K562 (cell line): ENCODE measurements around the gene DNAJC6. TPM values are rescaled to one million over a fixed set of nuclear protein-coding genes. Genes with fewer than 3 reads are reported as not detected.

ENCODE experiments used
- CLOCK ChIP-seq: fragments of 250-450 bp; sonication (Bioruptor Pico); IDR thresholded peaks from 2 replicates; pipeline ENCODE4 v1.4.0; 2020; ENCODE audit warnings: mild to moderate bottlenecking, moderate library complexity, borderline replicate concordance
- DMBX1 ChIP-seq: fragments of 250-450 bp; sonication (Bioruptor Pico); IDR thresholded peaks from 2 replicates; pipeline ENCODE4 v1.8.0; 2022; ENCODE audit warnings: inconsistent platforms, mild to moderate bottlenecking, moderate library complexity, borderline replicate concordance
- EHMT2 ChIP-seq: fragments of 450-650 bp; IDR thresholded peaks from 2 replicates; pipeline ENCODE4 v1.6.1; 2018; ENCODE audit warnings: antibody characterized with exemption
- ESRRA ChIP-seq: fragments of 450-650 bp; IDR thresholded peaks from 2 replicates; pipeline ENCODE4 v1.6.1; 2014; ENCODE audit warnings: low read depth, mild to moderate bottlenecking, moderate library complexity, borderline replicate concordance
- FOSL1 ChIP-seq: fragments of 200-800 bp; sonication (Bioruptor generic); conservative IDR thresholded peaks from 2 replicates; pipeline ENCODE4 v1.6.1; 2016; ENCODE audit warnings: missing genetic modification characterization, missing compliant biosample characterization
- FOXK1 ChIP-seq: sonication (generic); formaldehyde crosslinking; IDR thresholded peaks from 2 replicates; pipeline ENCODE4 v1.8.0; 2022; ENCODE audit warnings: missing genetic modification reagents, mild to moderate bottlenecking, borderline replicate concordance
- GABPB1 ChIP-seq: sonication (generic); formaldehyde crosslinking; IDR thresholded peaks from 2 replicates; pipeline ENCODE4 v1.8.0; 2022; ENCODE audit warnings: mild to moderate bottlenecking, missing genetic modification reagents
- HDAC1 ChIP-seq, 2 experiments: fragments of 450-650 bp; IDR thresholded peaks; 2 replicates each; pipeline ENCODE4 v1.6.1; 2016 to 2017; ENCODE audit warnings: inconsistent platforms in 1 of 2, mild to moderate bottlenecking in 1 of 2, moderate library complexity in 1 of 2
- RFX5 ChIP-seq: IDR thresholded peaks from 2 replicates; pipeline ENCODE4 v1.6.1; 2011; ENCODE audit warnings: low read depth, mild to moderate bottlenecking, improper control_type of control experiment, low read length
- SP1 ChIP-seq: sonication (generic); formaldehyde crosslinking; IDR thresholded peaks from 2 replicates; pipeline ENCODE4 v1.8.1; 2022; ENCODE audit warnings: mild to moderate bottlenecking, missing genetic modification reagents
- STAT5B ChIP-seq: fragments of 250-450 bp; sonication (Bioruptor Pico); IDR thresholded peaks from 2 replicates; pipeline ENCODE4 v1.8.0; 2021; ENCODE audit warnings: mild to moderate bottlenecking, inconsistent platforms
- ZNF408 ChIP-seq: fragments of 250-450 bp; sonication (Bioruptor Pico); IDR thresholded peaks from 2 replicates; pipeline ENCODE4 v1.4.0; 2020; ENCODE audit warnings: low read depth, mild to moderate bottlenecking, moderate library complexity
- polyA plus RNA-seq, 8 experiments: library from polyadenylated mRNA; depleted of rRNA in 4 of 8; stranded (reverse) in 5 of 8; unstranded in 3 of 8; fragments of >200 nt; fragmentation: Nextera tagmentation in 2 of 8; fragmentation: Illumina TruSeq in 1 of 8; extraction: Ambion mirVana in 2 of 8; extraction: Trizol in 1 of 8; gene quantifications; 2 replicates each; pipeline versions ENCODE4 v1.2.1 to v1.2.3, GENCODE V29; 2011 to 2014; ENCODE audit warnings: inconsistent platforms in 1 of 8, missing spikeins in 1 of 8
- total RNA-seq, 7 experiments: library from RNA; depleted of rRNA in 6 of 7; stranded (reverse); fragments of >200 nt in 6 of 7; fragmentation: Illumina TruSeq in 2 of 7; extraction: Trizol in 2 of 7; gene quantifications; 2 replicates each; pipeline versions ENCODE4 v1.2.1 to v1.2.3, GENCODE V29; 2011 to 2021; ENCODE audit warnings: low replicate concordance in 1 of 7
- TF ChIP-seq, protein P1 (sequence below): IDR thresholded peaks from 2 replicates; pipeline ENCODE4 v1.6.1; 2012; ENCODE audit warnings: low read depth, low read length, improper control_type of control experiment, borderline replicate concordance
- TF ChIP-seq, protein P2 (sequence below), 2 experiments: fragments of 450-650 bp; IDR thresholded peaks; 2 replicates each; pipeline ENCODE4 v1.6.1; 2018; ENCODE audit warnings: mild to moderate bottlenecking in 2 of 2, low read depth in 1 of 2; ENCODE audit not compliant: partially characterized antibody in 2 of 2
- TF ChIP-seq, protein P3 (sequence below): fragments of 450-650 bp; IDR thresholded peaks from 2 replicates; pipeline ENCODE4 v1.6.1; 2017; ENCODE audit warnings: mild to moderate bottlenecking, moderate library complexity
- TF ChIP-seq, protein P4 (sequence below), 2 experiments: fragments of 450-650 bp in 1 of 2; sonication (generic) in 1 of 2; formaldehyde crosslinking in 1 of 2; IDR thresholded peaks in 1 of 2; conservative IDR thresholded peaks in 1 of 2; 2 replicates each; pipeline versions ENCODE4 v1.6.1 to v1.8.1; 2016 to 2023; ENCODE audit warnings: mild to moderate bottlenecking in 2 of 2, moderate library complexity in 2 of 2, inconsistent platforms in 1 of 2, missing genetic modification reagents in 1 of 2

DNAJC6 gene
- total and polyA plus RNA-seq, 9 of the 15 experiments (the other 6 are each of a cell fraction or from before 2014, with no cell fraction given) = 6.7 to 78.7 (median 28.0) TPM

DNA sequence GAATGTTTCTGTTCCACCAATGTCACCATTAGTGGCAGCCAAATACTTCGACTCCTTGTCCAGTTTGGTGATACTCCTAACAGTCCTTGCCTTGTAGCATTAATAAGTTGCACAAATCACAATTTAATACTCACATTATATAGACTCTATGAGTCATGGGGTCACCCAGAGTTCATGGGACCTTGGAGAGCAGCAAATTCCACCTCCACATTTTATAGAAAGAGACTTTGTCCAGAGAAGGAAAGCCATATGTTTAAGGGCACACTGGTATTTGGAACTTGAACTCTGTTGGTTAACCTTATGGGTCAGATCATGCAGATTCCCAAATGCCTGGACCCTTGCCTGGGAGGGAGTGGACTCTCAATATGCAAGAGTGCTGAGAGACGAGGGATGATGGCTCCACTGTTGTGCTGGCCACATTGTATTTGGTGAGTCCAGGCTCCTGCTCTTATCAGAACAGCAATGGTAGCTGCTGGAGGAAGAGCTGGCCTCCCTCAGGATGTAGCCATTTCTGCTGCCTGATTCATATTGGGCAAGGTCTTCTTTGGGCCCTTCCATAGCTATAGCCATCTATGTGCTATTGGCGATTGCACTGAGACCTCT is 30.6 kb downstream of the DNAJC6 start (continued):
- TF ChIP-seq, protein P1, sequence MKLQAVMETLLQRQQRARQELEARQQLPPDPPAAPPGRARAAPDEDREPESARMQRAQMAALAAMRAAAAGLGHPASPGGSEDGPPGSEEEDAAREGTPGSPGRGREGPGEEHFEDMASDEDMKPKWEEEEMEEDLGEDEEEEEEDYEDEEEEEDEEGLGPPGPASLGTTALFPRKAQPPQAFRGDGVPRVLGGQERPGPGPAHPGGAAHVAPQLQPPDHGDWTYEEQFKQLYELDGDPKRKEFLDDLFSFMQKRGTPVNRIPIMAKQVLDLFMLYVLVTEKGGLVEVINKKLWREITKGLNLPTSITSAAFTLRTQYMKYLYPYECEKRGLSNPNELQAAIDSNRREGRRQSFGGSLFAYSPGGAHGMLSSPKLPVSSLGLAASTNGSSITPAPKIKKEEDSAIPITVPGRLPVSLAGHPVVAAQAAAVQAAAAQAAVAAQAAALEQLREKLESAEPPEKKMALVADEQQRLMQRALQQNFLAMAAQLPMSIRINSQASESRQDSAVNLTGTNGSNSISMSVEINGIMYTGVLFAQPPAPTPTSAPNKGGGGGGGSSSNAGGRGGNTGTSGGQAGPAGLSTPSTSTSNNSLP = 0 out of 2 replicates have a peak, but pooled peaks have one; percentile 53
- TF ChIP-seq, protein P2, sequence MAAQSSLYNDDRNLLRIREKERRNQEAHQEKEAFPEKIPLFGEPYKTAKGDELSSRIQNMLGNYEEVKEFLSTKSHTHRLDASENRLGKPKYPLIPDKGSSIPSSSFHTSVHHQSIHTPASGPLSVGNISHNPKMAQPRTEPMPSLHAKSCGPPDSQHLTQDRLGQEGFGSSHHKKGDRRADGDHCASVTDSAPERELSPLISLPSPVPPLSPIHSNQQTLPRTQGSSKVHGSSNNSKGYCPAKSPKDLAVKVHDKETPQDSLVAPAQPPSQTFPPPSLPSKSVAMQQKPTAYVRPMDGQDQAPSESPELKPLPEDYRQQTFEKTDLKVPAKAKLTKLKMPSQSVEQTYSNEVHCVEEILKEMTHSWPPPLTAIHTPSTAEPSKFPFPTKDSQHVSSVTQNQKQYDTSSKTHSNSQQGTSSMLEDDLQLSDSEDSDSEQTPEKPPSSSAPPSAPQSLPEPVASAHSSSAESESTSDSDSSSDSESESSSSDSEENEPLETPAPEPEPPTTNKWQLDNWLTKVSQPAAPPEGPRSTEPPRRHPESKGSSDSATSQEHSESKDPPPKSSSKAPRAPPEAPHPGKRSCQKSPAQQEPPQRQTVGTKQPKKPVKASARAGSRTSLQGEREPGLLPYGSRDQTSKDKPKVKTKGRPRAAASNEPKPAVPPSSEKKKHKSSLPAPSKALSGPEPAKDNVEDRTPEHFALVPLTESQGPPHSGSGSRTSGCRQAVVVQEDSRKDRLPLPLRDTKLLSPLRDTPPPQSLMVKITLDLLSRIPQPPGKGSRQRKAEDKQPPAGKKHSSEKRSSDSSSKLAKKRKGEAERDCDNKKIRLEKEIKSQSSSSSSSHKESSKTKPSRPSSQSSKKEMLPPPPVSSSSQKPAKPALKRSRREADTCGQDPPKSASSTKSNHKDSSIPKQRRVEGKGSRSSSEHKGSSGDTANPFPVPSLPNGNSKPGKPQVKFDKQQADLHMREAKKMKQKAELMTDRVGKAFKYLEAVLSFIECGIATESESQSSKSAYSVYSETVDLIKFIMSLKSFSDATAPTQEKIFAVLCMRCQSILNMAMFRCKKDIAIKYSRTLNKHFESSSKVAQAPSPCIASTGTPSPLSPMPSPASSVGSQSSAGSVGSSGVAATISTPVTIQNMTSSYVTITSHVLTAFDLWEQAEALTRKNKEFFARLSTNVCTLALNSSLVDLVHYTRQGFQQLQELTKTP (IDR thresholded peaks at IDR 0.05; ENCODE audit: low read depth in 1 of 2, partially characterized antibody in 2 of 2) = peak in 1 of 2 experiments; percentile 37
- TF ChIP-seq CLOCK (CRISPR knock-in tag) = no peak
- no peak for TF ChIP-seq SP1 (CRISPR knock-in tag)
- TF ChIP-seq HDAC1 (IDR thresholded peaks at IDR 0.05) = 0 out of 4 replicates have a peak, but pooled peaks of 1 of the 2 experiments have one; percentile 10
- TF ChIP-seq, protein P3, sequence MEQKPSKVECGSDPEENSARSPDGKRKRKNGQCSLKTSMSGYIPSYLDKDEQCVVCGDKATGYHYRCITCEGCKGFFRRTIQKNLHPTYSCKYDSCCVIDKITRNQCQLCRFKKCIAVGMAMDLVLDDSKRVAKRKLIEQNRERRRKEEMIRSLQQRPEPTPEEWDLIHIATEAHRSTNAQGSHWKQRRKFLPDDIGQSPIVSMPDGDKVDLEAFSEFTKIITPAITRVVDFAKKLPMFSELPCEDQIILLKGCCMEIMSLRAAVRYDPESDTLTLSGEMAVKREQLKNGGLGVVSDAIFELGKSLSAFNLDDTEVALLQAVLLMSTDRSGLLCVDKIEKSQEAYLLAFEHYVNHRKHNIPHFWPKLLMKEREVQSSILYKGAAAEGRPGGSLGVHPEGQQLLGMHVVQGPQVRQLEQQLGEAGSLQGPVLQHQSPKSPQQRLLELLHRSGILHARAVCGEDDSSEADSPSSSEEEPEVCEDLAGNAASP = no peak
- TF ChIP-seq EHMT2 = peak; percentile 85
- TF ChIP-seq STAT5B (CRISPR knock-in tag) = no peak
- no peak for TF ChIP-seq FOXK1
- TF ChIP-seq FOSL1 (tag) = peak; percentile 68
- TF ChIP-seq, protein P4, sequence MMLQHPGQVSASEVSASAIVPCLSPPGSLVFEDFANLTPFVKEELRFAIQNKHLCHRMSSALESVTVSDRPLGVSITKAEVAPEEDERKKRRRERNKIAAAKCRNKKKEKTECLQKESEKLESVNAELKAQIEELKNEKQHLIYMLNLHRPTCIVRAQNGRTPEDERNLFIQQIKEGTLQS (IDR thresholded peaks at IDR 0.05) = peak; percentile 73
- TF ChIP-seq, protein P4 (CRISPR knock-in tag; conservative IDR thresholded peaks at IDR 0.05) = no peak
- TF ChIP-seq ZNF408 (CRISPR knock-in tag) = no peak
- TF ChIP-seq GABPB1 (CRISPR knock-in tag) = no peak
- TF ChIP-seq DMBX1 (CRISPR knock-in tag) = no peak
- TF ChIP-seq RFX5 = no peak
- TF ChIP-seq ESRRA = no peak
